ENCODE data around the gene ANKRD33B. TPM values are rescaled to one million over a fixed set of nuclear protein-coding genes. Genes with fewer than 3 reads are reported as not detected.

Gene ANKRD33B
- total RNA-seq, 1 donor from 2014 or later: 170 TPM

- Mint-ChIP-seq H3K9me3 (no peaks in the 10 kb centered on the region), H3K36me3 (ENCODE audit: low read depth) (peaks cover 12% of the 10 kb centered on the region), H3K27ac (no peak overlapping the region), H3K4me1 (peaks cover 38% of the 10 kb centered on the region), H3K27me3 (no peaks in the 10 kb centered on the region), H3K4me3 (no peak overlapping the region)
- intact Hi-C loops (cut with micrococcal nuclease): loop anchor here (1.0 to 2.0 kb wide), 3 partner anchors 161 to 1327 kb away; no protein-coding TSS in a partner anchor
- DNase-seq (no peak), ATAC-seq (ENCODE audit: low read depth) (no peak)
- POLR2A ChIA-PET: interaction anchor here (0.7 kb wide), 2 partner anchors 9 to 37 kb away, joined by 3 to 4 read pairs; no protein-coding TSS in a partner anchor
- CTCF ChIA-PET: interaction anchor here (0.9 to 1.6 kb wide), 7 partner anchors 41 to 1328 kb away, joined by 3 to 14 read pairs (median 3); no protein-coding TSS in a partner anchor
- no peak for TF ChIP-seq CTCF (IDR thresholded peaks at IDR 0.05)
Observed at GRCh38 chr5:10695759-10696543, 132.1 kb downstream of the ANKRD33B start.

- ChIA-PET CTCF (interaction anchor here (1.7 kb wide), 1 partner anchor 13 kb away, joined by 4 read pairs; no protein-coding TSS in a partner anchor), POLR2A (interaction anchor here (0.7 to 1.0 kb wide), 3 partner anchors 33 to 66 kb away, joined by 4 to 8 read pairs (median 4); partner anchors contain the start of gene DAP)
Observed at GRCh38 chr5:10699281-10699874, 135.5 kb downstream of the ANKRD33B start.

GRCh38 chr5:10699987-10700386, 136.1 kb downstream of the ANKRD33B start:
- CTCF ChIA-PET: interaction anchor here (1.7 kb wide), 1 partner anchor 14 kb away, joined by 4 read pairs; no protein-coding TSS in a partner anchor
- peaks cover 58% of the 10 kb centered on the region for H3K4me1 Mint-ChIP-seq
- peak overlapping the region; percentile 29 for H3K4me3 Mint-ChIP-seq
- POLR2A ChIA-PET: interaction anchor here (0.7 to 1.0 kb wide), 2 partner anchors 33 to 61 kb away, joined by 4 read pairs; partner anchors contain the start of gene DAP
- TF ChIP-seq CTCF (IDR thresholded peaks at IDR 0.05): no peak
- no peak for DNase-seq
- intact Hi-C loops (cut with micrococcal nuclease): loop anchor here (1.0 to 5.0 kb wide), 4 partner anchors 13 to 138 kb away; partner anchors contain the start of genes ANKRD33B and DAP
- H3K9me3 Mint-ChIP-seq: no peaks in the 10 kb centered on the region
- peaks cover 7% of the 10 kb centered on the region for H3K36me3 Mint-ChIP-seq (ENCODE audit: low read depth)
- ATAC-seq (ENCODE audit: low read depth): peak; percentile 83
- H3K27ac Mint-ChIP-seq: peak overlapping the region; percentile 85
- H3K27me3 Mint-ChIP-seq: no peaks in the 10 kb centered on the region

More at GRCh38 chr5:10699281-10699874, 135.5 kb downstream of the ANKRD33B start:
- DNase-seq (no peak), ATAC-seq (ENCODE audit: low read depth) (no peak)
- H3K27me3 Mint-ChIP-seq: no peaks in the 10 kb centered on the region
- no peak overlapping the region for H3K4me3 Mint-ChIP-seq
- no peak for TF ChIP-seq CTCF (IDR thresholded peaks at IDR 0.05)
- H3K4me1 Mint-ChIP-seq: peaks cover 55% of the 10 kb centered on the region
- H3K27ac Mint-ChIP-seq: peak overlapping the region; percentile 85
- H3K36me3 Mint-ChIP-seq (ENCODE audit: low read depth): peaks cover 9% of the 10 kb centered on the region
- no peaks in the 10 kb centered on the region for H3K9me3 Mint-ChIP-seq
- intact Hi-C loops (cut with micrococcal nuclease): no loop called here

GRCh38 chr5:10700516-10700915, 136.6 kb downstream of the ANKRD33B start:
- DNase-seq: no peak
- no peaks in the 10 kb centered on the region for H3K27me3 Mint-ChIP-seq
- H3K9me3 Mint-ChIP-seq: no peaks in the 10 kb centered on the region
- ATAC-seq (ENCODE audit: low read depth): peak; percentile 5
- POLR2A ChIA-PET: no interaction called here
- H3K4me3 Mint-ChIP-seq: peak overlapping the region; percentile 29
- peaks cover 7% of the 10 kb centered on the region for H3K36me3 Mint-ChIP-seq (ENCODE audit: low read depth)
- intact Hi-C loops (cut with micrococcal nuclease): loop anchor here (1.0 to 5.0 kb wide), 4 partner anchors 14 to 138 kb away; partner anchors contain the start of genes ANKRD33B and DAP
- peaks cover 58% of the 10 kb centered on the region for H3K4me1 Mint-ChIP-seq
- peak overlapping the region; percentile 85 for H3K27ac Mint-ChIP-seq
- CTCF ChIA-PET: interaction anchor here (0.9 to 1.7 kb wide), 2 partner anchors 14 to 248 kb away, joined by 3 to 4 read pairs; no protein-coding TSS in a partner anchor
- no peak for TF ChIP-seq CTCF (IDR thresholded peaks at IDR 0.05)

All from activated B cell treated with CpG ODN at 0.5 μM for 24 hours (primary cell).